Neural cell (in vitro differentiated cells): ENCODE data around the gene HAL.

Source experiments
- EP300 ChIP-seq: fragments of 450-650 bp; conservative IDR thresholded peaks from 2 replicates; pipeline ENCODE4 v1.6.1; 2014; ENCODE audit warnings: antibody characterized with exemption, mild to moderate bottlenecking, moderate library complexity; ENCODE audit not compliant: poor library complexity, severe bottlenecking
- TF ChIP-seq, protein P1 (sequence below): IDR thresholded peaks from 2 replicates; pipeline ENCODE4 v1.6.1; 2012; ENCODE audit warnings: borderline replicate concordance
- TF ChIP-seq, protein P2 (sequence below): fragments of 450-650 bp; IDR thresholded peaks from 2 replicates; pipeline ENCODE4 v1.5.1; 2014; ENCODE audit warnings: antibody characterized with exemption, mild to moderate bottlenecking, moderate library complexity; ENCODE audit not compliant: poor library complexity, severe bottlenecking

DNA sequence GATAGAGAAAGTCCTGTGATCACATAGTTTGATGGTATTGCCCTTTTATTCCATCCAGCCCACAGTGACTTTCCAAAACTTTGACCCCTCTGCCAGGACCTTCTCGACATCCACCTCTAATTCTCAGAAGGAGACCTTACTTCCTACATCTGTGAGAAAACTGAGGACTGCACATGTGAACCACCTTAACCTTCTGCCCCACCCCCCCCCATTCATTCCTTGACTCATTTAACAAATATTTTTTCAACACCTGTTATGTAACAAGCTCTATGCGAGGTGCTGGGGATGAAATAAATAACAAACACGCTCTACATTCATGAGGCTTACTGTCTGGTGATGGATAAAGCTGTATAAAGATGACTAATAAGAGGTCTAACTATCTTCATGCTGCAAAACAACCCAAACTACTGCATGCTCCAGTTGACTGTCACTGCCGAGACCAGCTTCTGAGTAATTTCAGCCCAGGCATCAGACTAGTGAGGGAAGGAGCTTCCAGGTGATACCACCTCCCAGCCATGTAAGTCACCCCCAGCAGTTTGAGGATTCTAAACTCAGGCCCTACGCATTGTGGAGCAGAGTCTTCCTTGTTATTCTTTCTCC lies 1.9 kb upstream of the HAL start:
- TF ChIP-seq, protein P1, sequence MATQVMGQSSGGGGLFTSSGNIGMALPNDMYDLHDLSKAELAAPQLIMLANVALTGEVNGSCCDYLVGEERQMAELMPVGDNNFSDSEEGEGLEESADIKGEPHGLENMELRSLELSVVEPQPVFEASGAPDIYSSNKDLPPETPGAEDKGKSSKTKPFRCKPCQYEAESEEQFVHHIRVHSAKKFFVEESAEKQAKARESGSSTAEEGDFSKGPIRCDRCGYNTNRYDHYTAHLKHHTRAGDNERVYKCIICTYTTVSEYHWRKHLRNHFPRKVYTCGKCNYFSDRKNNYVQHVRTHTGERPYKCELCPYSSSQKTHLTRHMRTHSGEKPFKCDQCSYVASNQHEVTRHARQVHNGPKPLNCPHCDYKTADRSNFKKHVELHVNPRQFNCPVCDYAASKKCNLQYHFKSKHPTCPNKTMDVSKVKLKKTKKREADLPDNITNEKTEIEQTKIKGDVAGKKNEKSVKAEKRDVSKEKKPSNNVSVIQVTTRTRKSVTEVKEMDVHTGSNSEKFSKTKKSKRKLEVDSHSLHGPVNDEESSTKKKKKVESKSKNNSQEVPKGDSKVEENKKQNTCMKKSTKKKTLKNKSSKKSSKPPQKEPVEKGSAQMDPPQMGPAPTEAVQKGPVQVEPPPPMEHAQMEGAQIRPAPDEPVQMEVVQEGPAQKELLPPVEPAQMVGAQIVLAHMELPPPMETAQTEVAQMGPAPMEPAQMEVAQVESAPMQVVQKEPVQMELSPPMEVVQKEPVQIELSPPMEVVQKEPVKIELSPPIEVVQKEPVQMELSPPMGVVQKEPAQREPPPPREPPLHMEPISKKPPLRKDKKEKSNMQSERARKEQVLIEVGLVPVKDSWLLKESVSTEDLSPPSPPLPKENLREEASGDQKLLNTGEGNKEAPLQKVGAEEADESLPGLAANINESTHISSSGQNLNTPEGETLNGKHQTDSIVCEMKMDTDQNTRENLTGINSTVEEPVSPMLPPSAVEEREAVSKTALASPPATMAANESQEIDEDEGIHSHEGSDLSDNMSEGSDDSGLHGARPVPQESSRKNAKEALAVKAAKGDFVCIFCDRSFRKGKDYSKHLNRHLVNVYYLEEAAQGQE = no peak
- TF ChIP-seq, protein P2, sequence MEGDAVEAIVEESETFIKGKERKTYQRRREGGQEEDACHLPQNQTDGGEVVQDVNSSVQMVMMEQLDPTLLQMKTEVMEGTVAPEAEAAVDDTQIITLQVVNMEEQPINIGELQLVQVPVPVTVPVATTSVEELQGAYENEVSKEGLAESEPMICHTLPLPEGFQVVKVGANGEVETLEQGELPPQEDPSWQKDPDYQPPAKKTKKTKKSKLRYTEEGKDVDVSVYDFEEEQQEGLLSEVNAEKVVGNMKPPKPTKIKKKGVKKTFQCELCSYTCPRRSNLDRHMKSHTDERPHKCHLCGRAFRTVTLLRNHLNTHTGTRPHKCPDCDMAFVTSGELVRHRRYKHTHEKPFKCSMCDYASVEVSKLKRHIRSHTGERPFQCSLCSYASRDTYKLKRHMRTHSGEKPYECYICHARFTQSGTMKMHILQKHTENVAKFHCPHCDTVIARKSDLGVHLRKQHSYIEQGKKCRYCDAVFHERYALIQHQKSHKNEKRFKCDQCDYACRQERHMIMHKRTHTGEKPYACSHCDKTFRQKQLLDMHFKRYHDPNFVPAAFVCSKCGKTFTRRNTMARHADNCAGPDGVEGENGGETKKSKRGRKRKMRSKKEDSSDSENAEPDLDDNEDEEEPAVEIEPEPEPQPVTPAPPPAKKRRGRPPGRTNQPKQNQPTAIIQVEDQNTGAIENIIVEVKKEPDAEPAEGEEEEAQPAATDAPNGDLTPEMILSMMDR = no peak
- TF ChIP-seq EP300 = no peak
